GM23338 (cell line): ENCODE results near the gene ZNF385B. TPM values are rescaled to one million over a fixed set of nuclear protein-coding genes. Genes with fewer than 3 reads are reported as not detected.

Experiments
- ATAC-seq: fragments of 200-7000 bp; cut with Tn5 transposase; 3 replicates; pipeline ENCODE4 v1.9.1; 2020
- DNase-seq: peaks from one replicate; pipeline ENCODE4 v3.0.0-alpha.2; 2015; ENCODE audit warnings: low spot score
- H2AFZ ChIP-seq: fragments of 200-600 bp; sonication (generic); 2 replicates; pipeline ENCODE4 v1.8.0; 2016; ENCODE audit warnings: antibody characterized with exemption, mild to moderate bottlenecking, moderate library complexity
- H3F3A ChIP-seq: fragments of 200-600 bp; sonication (generic); replicated peaks from 2 replicates; pipeline ENCODE4 v1.8.0; 2017; ENCODE audit warnings: antibody characterized with exemption, mixed run types, low read depth
- H3K27ac ChIP-seq: fragments of 200-600 bp; sonication (generic); 2 replicates; pipeline ENCODE4 v1.6.1; 2016; ENCODE audit warnings: low read depth
- H3K27me3 ChIP-seq: fragments of 200-600 bp; sonication (generic); 2 replicates; pipeline ENCODE4 v1.8.0; 2016; ENCODE audit warnings: mild to moderate bottlenecking, mixed run types, moderate library complexity; ENCODE audit not compliant: insufficient read depth
- H3K36me3 ChIP-seq: fragments of 200-600 bp; sonication (generic); 2 replicates; pipeline ENCODE4 v1.8.0; 2016; ENCODE audit warnings: mild to moderate bottlenecking; ENCODE audit not compliant: insufficient read depth
- H3K4me1 ChIP-seq: fragments of 200-600 bp; sonication (generic); 2 replicates; pipeline ENCODE4 v1.8.0; 2016; ENCODE audit warnings: mild to moderate bottlenecking, moderate library complexity; ENCODE audit not compliant: insufficient read depth
- H3K4me2 ChIP-seq: fragments of 200-600 bp; sonication (generic); 2 replicates; pipeline ENCODE4 v1.7.1; 2017; ENCODE audit warnings: mixed run types
- H3K4me3 ChIP-seq: fragments of 200-600 bp; sonication (generic); 2 replicates; pipeline ENCODE4 v1.6.1; 2016; ENCODE audit warnings: mixed run types
- H3K79me2 ChIP-seq: fragments of 200-600 bp; sonication (generic); replicated peaks from 2 replicates; pipeline ENCODE4 v1.8.0; 2017; ENCODE audit warnings: mild to moderate bottlenecking; ENCODE audit not compliant: insufficient read depth
- H3K9me2 ChIP-seq: fragments of 200-600 bp; sonication (generic); 2 replicates; pipeline ENCODE4 v1.8.0; 2017; ENCODE audit not compliant: insufficient read depth
- H4K20me1 ChIP-seq: fragments of 200-600 bp; sonication (generic); replicated peaks from 2 replicates; pipeline ENCODE4 v1.8.0; 2017; ENCODE audit warnings: mild to moderate bottlenecking; ENCODE audit not compliant: insufficient read depth
- H3K27ac Mint-ChIP-seq: 2 replicates; pipeline ENCODE4 v1.8.0; 2020; ENCODE audit warnings: inconsistent platforms, mild to moderate bottlenecking, moderate library complexity, mixed read lengths
- H3K27me3 Mint-ChIP-seq: 3 replicates; pipeline ENCODE4 v1.8.0; 2022; ENCODE audit warnings: low read depth, mild to moderate bottlenecking, moderate library complexity, mixed read lengths, inconsistent platforms; ENCODE audit not compliant: insufficient read depth, poor library complexity
- H3K36me3 Mint-ChIP-seq: 3 replicates; pipeline ENCODE4 v1.8.0; 2021; ENCODE audit warnings: low read depth, mild to moderate bottlenecking, inconsistent platforms, moderate library complexity, mixed read lengths
- H3K4me1 Mint-ChIP-seq: 3 replicates; pipeline ENCODE4 v1.8.0; 2020; ENCODE audit warnings: mild to moderate bottlenecking, inconsistent platforms, mixed read lengths
- H3K4me3 Mint-ChIP-seq: 3 replicates; pipeline ENCODE4 v1.8.0; 2021; ENCODE audit warnings: moderate library complexity, mild to moderate bottlenecking, inconsistent platforms, mixed read lengths
- H3K9me3 Mint-ChIP-seq: 3 replicates; pipeline ENCODE4 v1.8.0; 2020; ENCODE audit warnings: moderate library complexity, mild to moderate bottlenecking, inconsistent platforms, mixed read lengths
- CREB1 ChIP-seq: fragments of 250-450 bp; sonication (Bioruptor Pico); IDR thresholded peaks from 2 replicates; pipeline ENCODE4 v1.5.0; 2020; ENCODE audit warnings: low read depth, mild to moderate bottlenecking, moderate library complexity
- EZH2 ChIP-seq: fragments of 200-600 bp; sonication (generic); IDR thresholded peaks from one replicate; pipeline ENCODE4 v1.8.0; 2017; ENCODE audit warnings: antibody characterized with exemption, mild to moderate bottlenecking, low read depth; ENCODE audit not compliant: unreplicated experiment
- EZH2phosphoT487 ChIP-seq: fragments of 200-600 bp; sonication (generic); IDR thresholded peaks from one replicate; pipeline ENCODE4 v1.8.1; 2018; ENCODE audit warnings: antibody characterized with exemption; ENCODE audit not compliant: unreplicated experiment
- JUNB ChIP-seq: IDR thresholded peaks from one replicate; pipeline ENCODE4 v1.6.1; 2016; ENCODE audit warnings: antibody characterized with exemption; ENCODE audit not compliant: unreplicated experiment
- NANOG ChIP-seq: IDR thresholded peaks from 2 replicates; pipeline ENCODE4 v1.6.1; 2016; ENCODE audit warnings: antibody characterized with exemption, borderline replicate concordance
- POLR2AphosphoS5 ChIP-seq: IDR thresholded peaks from 2 replicates; pipeline ENCODE4 v1.6.1; 2016; ENCODE audit warnings: antibody characterized with exemption, low read depth
- STAT1 ChIP-seq: IDR thresholded peaks from one replicate; pipeline ENCODE4 v1.6.1; 2016; ENCODE audit warnings: antibody characterized with exemption; ENCODE audit not compliant: unreplicated experiment
- ZNF114 ChIP-seq: fragments of 250-450 bp; sonication (Bioruptor Pico); IDR thresholded peaks from 2 replicates; pipeline ENCODE4 v1.5.0; 2020; ENCODE audit warnings: mild to moderate bottlenecking, moderate library complexity
- ZNF331 ChIP-seq: fragments of 250-450 bp; sonication (Bioruptor Pico); IDR thresholded peaks from 2 replicates; pipeline ENCODE4 v1.5.0; 2020; ENCODE audit warnings: low read depth, mild to moderate bottlenecking, moderate library complexity
- polyA plus RNA-seq: library from polyadenylated mRNA; unstranded; fragments of >200 nt; fragmentation: Nextera tagmentation; extraction: Ambion mirVana; gene quantifications from 2 replicates; pipeline ENCODE4 v1.2.1, GENCODE V29; 2016
- total RNA-seq: library from RNA; depleted of rRNA; stranded (reverse); fragments of >200 nt; shearing (Covaris generic); gene quantifications from 2 replicates; pipeline ENCODE4 v1.2.3, GENCODE V29; 2014
- TF ChIP-seq, protein P1 (sequence below): IDR thresholded peaks from one replicate; pipeline ENCODE4 v1.6.1; 2018; ENCODE audit warnings: antibody characterized with exemption; ENCODE audit not compliant: unreplicated experiment
- TF ChIP-seq, protein P2 (sequence below): IDR thresholded peaks from 2 replicates; pipeline ENCODE4 v1.6.1; 2016; ENCODE audit warnings: antibody characterized with exemption
- TF ChIP-seq, protein P3 (sequence below), 2 experiments: fragments of 200-600 bp in 1 of 2; sonication (generic) in 1 of 2; conservative IDR thresholded peaks; 2 replicates each; pipeline versions ENCODE4 v1.5.1 to v1.6.1; 2016 to 2017; ENCODE audit warnings: antibody characterized with exemption in 2 of 2, low read depth in 2 of 2, mild to moderate bottlenecking in 2 of 2, moderate library complexity in 1 of 2

ZNF385B gene
- total and polyA plus RNA-seq, 2 experiments from 2014 or later: 1.5 to 4.6 TPM

DNA sequence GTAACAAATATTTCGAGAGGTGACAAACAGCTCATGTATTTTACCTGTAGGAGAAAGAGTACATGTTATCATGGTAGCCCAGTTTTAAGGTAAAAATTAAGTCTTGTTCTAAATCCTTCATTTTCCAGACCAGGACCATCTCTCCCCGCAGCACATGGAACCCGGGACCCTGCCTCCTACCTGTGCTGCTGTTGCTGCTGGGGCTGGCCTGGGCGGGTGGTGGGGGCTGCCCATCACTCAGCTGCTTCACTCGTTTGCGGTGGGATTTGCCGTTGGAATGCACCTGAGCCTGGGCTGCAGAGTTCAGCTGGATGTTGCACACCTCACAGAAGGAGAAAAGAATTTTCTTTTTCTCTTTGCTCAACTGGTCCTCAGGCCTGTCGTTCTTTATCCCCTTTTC lies 92.1 kb downstream of the ZNF385B start:
- ATAC-seq (no peak), DNase-seq (no peak)
- no peaks in the 10 kb centered on the region; the same call in 2 of the 3 replicates for H3K9me3 Mint-ChIP-seq
- Histone ChIP-seq H4K20me1 (no peaks in the 10 kb centered on the region), H3K79me2 (no peaks in the 10 kb centered on the region), H3K27me3 (no peaks in the 10 kb centered on the region), H3K27ac (no peak overlapping the region), H3K9me2 (no peaks in the 10 kb centered on the region), H3K4me2 (no peak overlapping the region), H2AFZ (no peak overlapping the region), H3K4me3 (no peak overlapping the region), H3F3A (no peaks in the 10 kb centered on the region), H3K36me3 (no peaks in the 10 kb centered on the region), H3K4me1 (no peaks in the 10 kb centered on the region; the same call in 1 of the 2 replicates)
- peaks cover 2% of the 10 kb centered on the region; the same call in 2 of the 3 replicates for H3K36me3 Mint-ChIP-seq
- no peak overlapping the region for H3K4me3 Mint-ChIP-seq
- H3K4me1 Mint-ChIP-seq: peaks cover 19% of the 10 kb centered on the region
- H3K27me3 Mint-ChIP-seq: peaks cover 2% of the 10 kb centered on the region
- TF ChIP-seq EZH2 (no peak), ZNF331 (no peak), CREB1 (CRISPR knock-in tag) (no peak), JUNB (no peak)
- TF ChIP-seq, protein P1, sequence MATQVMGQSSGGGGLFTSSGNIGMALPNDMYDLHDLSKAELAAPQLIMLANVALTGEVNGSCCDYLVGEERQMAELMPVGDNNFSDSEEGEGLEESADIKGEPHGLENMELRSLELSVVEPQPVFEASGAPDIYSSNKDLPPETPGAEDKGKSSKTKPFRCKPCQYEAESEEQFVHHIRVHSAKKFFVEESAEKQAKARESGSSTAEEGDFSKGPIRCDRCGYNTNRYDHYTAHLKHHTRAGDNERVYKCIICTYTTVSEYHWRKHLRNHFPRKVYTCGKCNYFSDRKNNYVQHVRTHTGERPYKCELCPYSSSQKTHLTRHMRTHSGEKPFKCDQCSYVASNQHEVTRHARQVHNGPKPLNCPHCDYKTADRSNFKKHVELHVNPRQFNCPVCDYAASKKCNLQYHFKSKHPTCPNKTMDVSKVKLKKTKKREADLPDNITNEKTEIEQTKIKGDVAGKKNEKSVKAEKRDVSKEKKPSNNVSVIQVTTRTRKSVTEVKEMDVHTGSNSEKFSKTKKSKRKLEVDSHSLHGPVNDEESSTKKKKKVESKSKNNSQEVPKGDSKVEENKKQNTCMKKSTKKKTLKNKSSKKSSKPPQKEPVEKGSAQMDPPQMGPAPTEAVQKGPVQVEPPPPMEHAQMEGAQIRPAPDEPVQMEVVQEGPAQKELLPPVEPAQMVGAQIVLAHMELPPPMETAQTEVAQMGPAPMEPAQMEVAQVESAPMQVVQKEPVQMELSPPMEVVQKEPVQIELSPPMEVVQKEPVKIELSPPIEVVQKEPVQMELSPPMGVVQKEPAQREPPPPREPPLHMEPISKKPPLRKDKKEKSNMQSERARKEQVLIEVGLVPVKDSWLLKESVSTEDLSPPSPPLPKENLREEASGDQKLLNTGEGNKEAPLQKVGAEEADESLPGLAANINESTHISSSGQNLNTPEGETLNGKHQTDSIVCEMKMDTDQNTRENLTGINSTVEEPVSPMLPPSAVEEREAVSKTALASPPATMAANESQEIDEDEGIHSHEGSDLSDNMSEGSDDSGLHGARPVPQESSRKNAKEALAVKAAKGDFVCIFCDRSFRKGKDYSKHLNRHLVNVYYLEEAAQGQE: no peak
- no peak overlapping the region for H3K27ac Mint-ChIP-seq

DNA sequence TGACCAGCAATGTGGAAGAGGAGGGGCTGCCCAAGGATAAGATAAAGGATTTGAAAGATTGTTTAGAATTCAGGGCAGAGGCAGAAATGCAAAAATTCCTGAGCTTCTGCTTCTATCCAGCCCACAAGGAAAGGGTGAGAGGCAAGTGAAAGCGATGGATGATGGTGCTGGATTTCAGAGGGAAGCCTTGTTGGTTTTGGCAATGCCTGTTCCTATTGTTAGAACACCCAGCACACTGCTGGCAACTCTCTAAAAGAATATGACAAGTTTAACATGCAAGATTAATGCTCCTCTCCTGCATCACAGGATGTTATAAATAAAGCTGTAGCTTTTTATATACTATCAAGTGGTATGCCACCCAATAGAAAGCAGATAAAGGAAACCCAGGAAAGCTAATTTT lies 92.6 kb downstream of the ZNF385B start:
- Mint-ChIP-seq H3K36me3 (peaks cover 2% of the 10 kb centered on the region; the same call in 2 of the 3 replicates), H3K27ac (no peak overlapping the region), H3K4me1 (peaks cover 19% of the 10 kb centered on the region), H3K4me3 (no peak overlapping the region), H3K9me3 (no peaks in the 10 kb centered on the region; the same call in 2 of the 3 replicates), H3K27me3 (peaks cover 2% of the 10 kb centered on the region)
- Histone ChIP-seq H2AFZ (no peak overlapping the region), H3K79me2 (no peaks in the 10 kb centered on the region), H3K27ac (no peak overlapping the region), H3K36me3 (no peaks in the 10 kb centered on the region), H3K4me1 (no peaks in the 10 kb centered on the region; the same call in 1 of the 2 replicates), H3K9me2 (no peaks in the 10 kb centered on the region), H3K4me2 (no peak overlapping the region), H3K27me3 (no peaks in the 10 kb centered on the region), H3F3A (no peaks in the 10 kb centered on the region), H4K20me1 (no peaks in the 10 kb centered on the region), H3K4me3 (no peak overlapping the region)
- ATAC-seq (no peak), DNase-seq (no peak)
- TF ChIP-seq ZNF331: no peak
- TF ChIP-seq EZH2: no peak
- TF ChIP-seq, protein P1: no peak
- TF ChIP-seq STAT1: no peak
- TF ChIP-seq NANOG: no peak
- no peak for TF ChIP-seq EZH2phosphoT487
- TF ChIP-seq POLR2AphosphoS5: no peak
- TF ChIP-seq CREB1 (CRISPR knock-in tag): no peak
- TF ChIP-seq JUNB: no peak
- TF ChIP-seq ZNF114 (CRISPR knock-in tag): no peak
- TF ChIP-seq, protein P2, sequence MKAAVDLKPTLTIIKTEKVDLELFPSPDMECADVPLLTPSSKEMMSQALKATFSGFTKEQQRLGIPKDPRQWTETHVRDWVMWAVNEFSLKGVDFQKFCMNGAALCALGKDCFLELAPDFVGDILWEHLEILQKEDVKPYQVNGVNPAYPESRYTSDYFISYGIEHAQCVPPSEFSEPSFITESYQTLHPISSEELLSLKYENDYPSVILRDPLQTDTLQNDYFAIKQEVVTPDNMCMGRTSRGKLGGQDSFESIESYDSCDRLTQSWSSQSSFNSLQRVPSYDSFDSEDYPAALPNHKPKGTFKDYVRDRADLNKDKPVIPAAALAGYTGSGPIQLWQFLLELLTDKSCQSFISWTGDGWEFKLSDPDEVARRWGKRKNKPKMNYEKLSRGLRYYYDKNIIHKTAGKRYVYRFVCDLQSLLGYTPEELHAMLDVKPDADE: no peak
- TF ChIP-seq, protein P3, sequence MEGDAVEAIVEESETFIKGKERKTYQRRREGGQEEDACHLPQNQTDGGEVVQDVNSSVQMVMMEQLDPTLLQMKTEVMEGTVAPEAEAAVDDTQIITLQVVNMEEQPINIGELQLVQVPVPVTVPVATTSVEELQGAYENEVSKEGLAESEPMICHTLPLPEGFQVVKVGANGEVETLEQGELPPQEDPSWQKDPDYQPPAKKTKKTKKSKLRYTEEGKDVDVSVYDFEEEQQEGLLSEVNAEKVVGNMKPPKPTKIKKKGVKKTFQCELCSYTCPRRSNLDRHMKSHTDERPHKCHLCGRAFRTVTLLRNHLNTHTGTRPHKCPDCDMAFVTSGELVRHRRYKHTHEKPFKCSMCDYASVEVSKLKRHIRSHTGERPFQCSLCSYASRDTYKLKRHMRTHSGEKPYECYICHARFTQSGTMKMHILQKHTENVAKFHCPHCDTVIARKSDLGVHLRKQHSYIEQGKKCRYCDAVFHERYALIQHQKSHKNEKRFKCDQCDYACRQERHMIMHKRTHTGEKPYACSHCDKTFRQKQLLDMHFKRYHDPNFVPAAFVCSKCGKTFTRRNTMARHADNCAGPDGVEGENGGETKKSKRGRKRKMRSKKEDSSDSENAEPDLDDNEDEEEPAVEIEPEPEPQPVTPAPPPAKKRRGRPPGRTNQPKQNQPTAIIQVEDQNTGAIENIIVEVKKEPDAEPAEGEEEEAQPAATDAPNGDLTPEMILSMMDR (conservative IDR thresholded peaks at IDR 0.05; ENCODE audit: low read depth in 2 of 2): no peak
